ENCODE results near the gene MTA3. TPM values are rescaled to one million over a fixed set of nuclear protein-coding genes. Genes with fewer than 3 reads are reported as not detected.

The MTA3 gene
- total and polyA plus RNA-seq, 2 donors (not counting 3 experiments of a cell fraction or from before 2014, with no cell fraction given): 36.3 to 53.3 TPM

GRCh38 chr2:42741140-42741539 is 172.7 kb downstream of the MTA3 start:
- H3K9me1 ChIP-seq (replicated peaks; ENCODE audit: control insufficient read depth, extremely low read depth, insufficient read depth, low read length): no peaks in the 10 kb centered on the region
- H2AFZ ChIP-seq (ENCODE audit: low read depth, low read length): no peak overlapping the region
- H3K9me3 ChIP-seq (replicated peaks; ENCODE audit: control insufficient read depth, insufficient read depth, low read length): no peaks in the 10 kb centered on the region
- no peaks in the 10 kb centered on the region for H4K20me1 ChIP-seq (replicated peaks; ENCODE audit: control insufficient read depth, extremely low read depth, insufficient read depth, low read length)
- dilution Hi-C loops (cut with MboI; ENCODE audit: extremely low pct_ligation_motif_present, low sequenced_read_pairs) (no loop called here), intact Hi-C loops (cut with micrococcal nuclease) (no loop called here)
- CTCF ChIA-PET: interaction anchor here (1.3 kb wide), 1 partner anchor 14 kb away, joined by 3 read pairs; no protein-coding TSS in a partner anchor
- no peak overlapping the region for H3K27ac ChIP-seq (ENCODE audit: insufficient read depth, low read depth, low read length)
- DNase-seq (ENCODE audit: low read depth, low spot score) (no peak), FAIRE-seq (no peak)
- H3K4me2 ChIP-seq (ENCODE audit: insufficient read depth, low read length): no peak overlapping the region
- no TSS peak for BruUV-seq (replicated peaks)
- POLR2A ChIA-PET: no interaction called here
- H3K9ac ChIP-seq (replicated peaks; ENCODE audit: extremely low read depth, insufficient read depth, low read length): no peak overlapping the region
- no peaks in the 10 kb centered on the region for H3K36me3 ChIP-seq (ENCODE audit: control insufficient read depth in 2 of 2, extremely low read depth in 1 of 2, insufficient read depth in 2 of 2, low read length in 2 of 2)
- H3K4me1 ChIP-seq (ENCODE audit: control insufficient read depth, extremely low read depth, insufficient read depth, low read length): no peaks in the 10 kb centered on the region
- H3K27me3 ChIP-seq (ENCODE audit: control insufficient read depth in 2 of 2, insufficient read depth in 2 of 2, low read length in 2 of 2): no peaks in the 10 kb centered on the region
- H3K4me3 ChIP-seq (replicated peaks in 1 of 3; ENCODE audit: insufficient read depth in 1 of 3, low read depth in 1 of 3, low read length in 3 of 3): no peak overlapping the region
- H3K79me2 ChIP-seq (ENCODE audit: control insufficient read depth, insufficient read depth, low read length): no peaks in the 10 kb centered on the region
- TF ChIP-seq POLR2A (IDR thresholded peaks at IDR 0.05; ENCODE audit: low read depth, low read length) (no peak), JUN (IDR thresholded peaks at IDR 0.05; ENCODE audit: borderline replicate concordance, insufficient read depth, insufficient read length, low read depth) (no peak), GATA2 (IDR thresholded peaks at IDR 0.05; ENCODE audit: insufficient read depth, insufficient read length, low read depth, low read length) (no peak), CTCF (IDR thresholded peaks at IDR 0.05; ENCODE audit: extremely low read depth in 1 of 2, insufficient read depth in 1 of 2, low read depth in 1 of 2, low read length in 2 of 2) (no peak), MYC (IDR thresholded peaks at IDR 0.05; ENCODE audit: low read depth, low read length) (no peak)

All from endothelial cell of umbilical vein (primary cell).